Panc1 (cell line): ENCODE measurements around the gene SEC61A2.

ENCODE experiments used
- POLR2AphosphoS5 ChIP-seq: IDR thresholded peaks from 2 replicates; pipeline ENCODE4 v1.6.1; 2012; ENCODE audit warnings: mild to moderate bottlenecking, low read depth, low read length, moderate library complexity
- SIN3A ChIP-seq: IDR thresholded peaks from 2 replicates; pipeline ENCODE4 v1.6.1; 2012; ENCODE audit warnings: low read depth, mild to moderate bottlenecking, low read length, moderate library complexity, borderline replicate concordance; ENCODE audit not compliant: insufficient read depth
- TF ChIP-seq, protein P1 (sequence below): fragments of 450-650 bp; IDR thresholded peaks from 2 replicates; pipeline ENCODE4 v1.5.1; 2017; ENCODE audit warnings: mild to moderate bottlenecking
- TF ChIP-seq, protein P2 (sequence below), 2 experiments: IDR thresholded peaks; 2 replicates each; pipeline ENCODE4 v1.6.1; 2011 to 2012; ENCODE audit warnings: low read depth in 2 of 2, control low read depth in 1 of 2, low read length in 1 of 2, mild to moderate bottlenecking in 1 of 2, moderate library complexity in 1 of 2; ENCODE audit not compliant: insufficient read depth in 1 of 2

DNA sequence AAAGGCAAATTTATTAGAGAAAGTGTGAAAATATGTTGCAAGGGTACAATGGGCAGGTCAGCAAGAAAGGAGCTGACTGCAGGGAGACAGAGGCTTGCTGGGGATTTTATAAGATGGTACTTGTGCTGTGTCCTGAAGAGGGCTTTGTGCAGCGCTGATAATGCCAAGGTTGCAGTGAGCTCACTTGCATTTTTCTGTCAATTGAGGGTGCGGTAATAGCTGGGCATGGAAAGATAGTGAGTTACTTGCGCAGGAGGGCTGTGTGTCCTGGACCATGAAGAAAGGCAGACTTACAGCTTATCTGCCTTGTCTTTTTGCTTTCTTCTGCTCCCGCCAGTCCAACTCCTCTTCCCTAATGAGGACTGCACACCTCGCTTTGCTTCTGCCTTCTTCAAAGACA is 79.0 kb downstream of the SEC61A2 start:
- TF ChIP-seq, protein P1, sequence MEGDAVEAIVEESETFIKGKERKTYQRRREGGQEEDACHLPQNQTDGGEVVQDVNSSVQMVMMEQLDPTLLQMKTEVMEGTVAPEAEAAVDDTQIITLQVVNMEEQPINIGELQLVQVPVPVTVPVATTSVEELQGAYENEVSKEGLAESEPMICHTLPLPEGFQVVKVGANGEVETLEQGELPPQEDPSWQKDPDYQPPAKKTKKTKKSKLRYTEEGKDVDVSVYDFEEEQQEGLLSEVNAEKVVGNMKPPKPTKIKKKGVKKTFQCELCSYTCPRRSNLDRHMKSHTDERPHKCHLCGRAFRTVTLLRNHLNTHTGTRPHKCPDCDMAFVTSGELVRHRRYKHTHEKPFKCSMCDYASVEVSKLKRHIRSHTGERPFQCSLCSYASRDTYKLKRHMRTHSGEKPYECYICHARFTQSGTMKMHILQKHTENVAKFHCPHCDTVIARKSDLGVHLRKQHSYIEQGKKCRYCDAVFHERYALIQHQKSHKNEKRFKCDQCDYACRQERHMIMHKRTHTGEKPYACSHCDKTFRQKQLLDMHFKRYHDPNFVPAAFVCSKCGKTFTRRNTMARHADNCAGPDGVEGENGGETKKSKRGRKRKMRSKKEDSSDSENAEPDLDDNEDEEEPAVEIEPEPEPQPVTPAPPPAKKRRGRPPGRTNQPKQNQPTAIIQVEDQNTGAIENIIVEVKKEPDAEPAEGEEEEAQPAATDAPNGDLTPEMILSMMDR: no peak
- TF ChIP-seq, protein P2, sequence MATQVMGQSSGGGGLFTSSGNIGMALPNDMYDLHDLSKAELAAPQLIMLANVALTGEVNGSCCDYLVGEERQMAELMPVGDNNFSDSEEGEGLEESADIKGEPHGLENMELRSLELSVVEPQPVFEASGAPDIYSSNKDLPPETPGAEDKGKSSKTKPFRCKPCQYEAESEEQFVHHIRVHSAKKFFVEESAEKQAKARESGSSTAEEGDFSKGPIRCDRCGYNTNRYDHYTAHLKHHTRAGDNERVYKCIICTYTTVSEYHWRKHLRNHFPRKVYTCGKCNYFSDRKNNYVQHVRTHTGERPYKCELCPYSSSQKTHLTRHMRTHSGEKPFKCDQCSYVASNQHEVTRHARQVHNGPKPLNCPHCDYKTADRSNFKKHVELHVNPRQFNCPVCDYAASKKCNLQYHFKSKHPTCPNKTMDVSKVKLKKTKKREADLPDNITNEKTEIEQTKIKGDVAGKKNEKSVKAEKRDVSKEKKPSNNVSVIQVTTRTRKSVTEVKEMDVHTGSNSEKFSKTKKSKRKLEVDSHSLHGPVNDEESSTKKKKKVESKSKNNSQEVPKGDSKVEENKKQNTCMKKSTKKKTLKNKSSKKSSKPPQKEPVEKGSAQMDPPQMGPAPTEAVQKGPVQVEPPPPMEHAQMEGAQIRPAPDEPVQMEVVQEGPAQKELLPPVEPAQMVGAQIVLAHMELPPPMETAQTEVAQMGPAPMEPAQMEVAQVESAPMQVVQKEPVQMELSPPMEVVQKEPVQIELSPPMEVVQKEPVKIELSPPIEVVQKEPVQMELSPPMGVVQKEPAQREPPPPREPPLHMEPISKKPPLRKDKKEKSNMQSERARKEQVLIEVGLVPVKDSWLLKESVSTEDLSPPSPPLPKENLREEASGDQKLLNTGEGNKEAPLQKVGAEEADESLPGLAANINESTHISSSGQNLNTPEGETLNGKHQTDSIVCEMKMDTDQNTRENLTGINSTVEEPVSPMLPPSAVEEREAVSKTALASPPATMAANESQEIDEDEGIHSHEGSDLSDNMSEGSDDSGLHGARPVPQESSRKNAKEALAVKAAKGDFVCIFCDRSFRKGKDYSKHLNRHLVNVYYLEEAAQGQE (IDR thresholded peaks at IDR 0.05; ENCODE audit: insufficient read depth in 1 of 2, low read depth in 2 of 2, low read length in 1 of 2): no peak
- TF ChIP-seq SIN3A: no peak
- TF ChIP-seq POLR2AphosphoS5: no peak
